B cell (primary cell): Measurements from ENCODE around the gene COMT. TPM values are rescaled to one million over a fixed set of nuclear protein-coding genes. Genes with fewer than 3 reads are reported as not detected.

Experiments
- ATAC-seq: fragments of 200-7000 bp; cut with Tn5 transposase; one replicate; pipeline ENCODE4 v1.10.0; 2021; ENCODE audit warnings: low read depth, mild to moderate bottlenecking, moderate number of reproducible peaks, moderate library complexity
- CTCF ChIA-PET: fragments of 350-600 bp; sonication (Branson Sonifier 250); formaldehyde crosslinking; loops from one replicate; lab custom pipeline; 2021; ENCODE audit warnings: antibody characterized with exemption, inconsistent platforms; lab: Charles Lee
- POLR2A ChIA-PET: fragments of 350-600 bp; sonication (Branson Sonifier 250); formaldehyde crosslinking; loops from one replicate; lab custom pipeline; 2021; ENCODE audit warnings: antibody characterized with exemption; lab: Charles Lee
- DNase-seq: peaks from one replicate; pipeline ENCODE4 v3.0.0; 2013
- H2AFZ ChIP-seq: 2 replicates; pipeline ENCODE4 v1.6.1; 2012; ENCODE audit warnings: mild to moderate bottlenecking, low read depth, low read length; ENCODE audit not compliant: insufficient read depth, poor library complexity, severe bottlenecking
- H3K27ac ChIP-seq, 2 donors: 1 replicate in 1 of 2; 2 replicates in 1 of 2; pipeline ENCODE4 v1.5.1; 2012 to 2013; ENCODE audit warnings: low read length in 2 of 2, mild to moderate bottlenecking in 2 of 2, moderate library complexity in 1 of 2
- H3K27me3 ChIP-seq, 4 experiments: fragments of 200-600 bp in 1 of 4; sonication (generic) in 1 of 4; replicated peaks in 1 of 4; 1 replicate in 2 of 4; 2 replicates in 2 of 4; pipeline versions ENCODE4 v1.6.1 to v1.7.0; 2013 to 2016; ENCODE audit warnings: low read length in 3 of 4, mild to moderate bottlenecking in 2 of 4, mixed read lengths in 1 of 4, moderate library complexity in 1 of 4; ENCODE audit not compliant: insufficient read depth in 4 of 4, control insufficient read depth in 3 of 4; ENCODE audit errors: control extremely low read depth in 1 of 4
- H3K36me3 ChIP-seq, 2 experiments: replicated peaks in 1 of 2; 1 replicate in 1 of 2; 2 replicates in 1 of 2; pipeline versions ENCODE4 v1.6.1 to v1.7.1; 2013; ENCODE audit warnings: low read length in 1 of 2; ENCODE audit not compliant: insufficient read depth in 2 of 2, control insufficient read depth in 1 of 2; ENCODE audit errors: control extremely low read depth in 1 of 2, extremely low read depth in 1 of 2
- H3K4me1 ChIP-seq, 2 donors: fragments of 200-600 bp in 1 of 2; sonication (generic) in 1 of 2; 1 replicate in 1 of 2; 2 replicates in 1 of 2; pipeline versions ENCODE4 v1.5.1 to v1.6.1; 2013 to 2017; ENCODE audit warnings: low read length in 2 of 2; ENCODE audit not compliant: control insufficient read depth in 2 of 2, insufficient read depth in 2 of 2
- H3K4me2 ChIP-seq: replicated peaks from 2 replicates; pipeline ENCODE3; 2012; ENCODE audit warnings: mild to moderate bottlenecking, low read depth, low read length; ENCODE audit not compliant: poor library complexity, severe bottlenecking
- H3K4me3 ChIP-seq, 5 experiments: fragments of 200-600 bp in 1 of 5; sonication (generic) in 1 of 5; 1 replicate in 3 of 5; 2 replicates in 2 of 5; pipeline versions ENCODE4 v1.5.1 to v1.7.0; 2011 to 2016; ENCODE audit warnings: low read length in 4 of 5, mild to moderate bottlenecking in 4 of 5, low read depth in 2 of 5, control low read depth in 1 of 5, moderate library complexity in 1 of 5; ENCODE audit not compliant: insufficient read depth in 1 of 5; ENCODE audit errors: control extremely low read depth in 1 of 5, extremely low read depth in 1 of 5
- H3K79me2 ChIP-seq: fragments of 200-600 bp; sonication (generic); one replicate; pipeline ENCODE4 v1.6.0; 2016; ENCODE audit warnings: low read length; ENCODE audit not compliant: control insufficient read depth, insufficient read depth
- H3K9ac ChIP-seq: fragments of 200-600 bp; sonication (generic); 2 replicates; pipeline ENCODE4 v1.6.1; 2017; ENCODE audit warnings: mild to moderate bottlenecking, low read length, moderate library complexity
- H3K9me3 ChIP-seq, 3 donors: one replicate each; pipeline versions ENCODE4 v1.6.1 to v1.7.1; 2013; ENCODE audit warnings: low read length in 2 of 3; ENCODE audit not compliant: control insufficient read depth in 2 of 3, insufficient read depth in 1 of 3; ENCODE audit errors: control extremely low read depth in 1 of 3
- H4K20me1 ChIP-seq: 2 replicates; pipeline ENCODE4 v1.6.0; 2012; ENCODE audit warnings: mild to moderate bottlenecking, low read length; ENCODE audit not compliant: insufficient read depth, control insufficient read depth, poor library complexity, severe bottlenecking
- H3K27ac Mint-ChIP-seq: one replicate; pipeline ENCODE4 v1.8.0; 2021; ENCODE audit warnings: mixed read lengths
- H3K27me3 Mint-ChIP-seq: one replicate; pipeline ENCODE4 v1.8.0; 2021; ENCODE audit warnings: mixed read lengths
- H3K4me1 Mint-ChIP-seq: one replicate; pipeline ENCODE4 v1.8.0; 2021; ENCODE audit warnings: mixed read lengths
- H3K4me3 Mint-ChIP-seq: one replicate; pipeline ENCODE4 v1.8.0; 2021; ENCODE audit warnings: mixed read lengths
- H3K9me3 Mint-ChIP-seq: one replicate; pipeline ENCODE4 v1.8.0; 2022; ENCODE audit warnings: mixed read lengths; ENCODE audit not compliant: insufficient read depth
- EZH2 ChIP-seq: IDR thresholded peaks from 2 replicates; pipeline ENCODE4 v1.6.1; 2012; ENCODE audit warnings: borderline replicate concordance, low read depth, mild to moderate bottlenecking, moderate library complexity, low read length; ENCODE audit not compliant: insufficient read depth, poor library complexity, severe bottlenecking
- WGBS: methylation state at CpG from one replicate; pipeline ENCODE4 v1.1.5; 2013; ENCODE audit warnings: missing lambda C conversion rate; ENCODE audit not compliant: insufficient coverage; 5-methylcytosine and 5-hydroxymethylcytosine counted together
- intact Hi-C: fragments of 100-400 bp; cut with micrococcal nuclease; formaldehyde crosslinking; loops from one replicate; pipeline ENCODE4 v1.10.0; 2022
- polyA plus RNA-seq: library from polyadenylated mRNA; depleted of rRNA; stranded (reverse); fragments of >200 nt; gene quantifications from 2 replicates; pipeline ENCODE4 v1.2.3, GENCODE V29; 2012
- total RNA-seq, 2 donors: library from RNA; stranded (reverse); fragments of 120-200 nt in 1 of 2; gene quantifications; 1 replicate in 1 of 2; 2 replicates in 1 of 2; pipeline versions ENCODE4 v1.2.3 to v1.2.4, GENCODE V29; 2013 to 2022
- TF ChIP-seq, protein P1 (sequence below): fragments of 200-600 bp; IDR thresholded peaks from one replicate; pipeline ENCODE4 v1.8.0; 2022; ENCODE audit warnings: antibody characterized with exemption, mild to moderate bottlenecking

The COMT gene
- total and polyA plus RNA-seq, 2 donors (not counting 1 experiment from before 2014, with no cell fraction given), result 32.6 to 58.3 TPM

GRCh38 chr22:19958083-19959042 lies 16.8 kb downstream of the COMT start:
- Histone ChIP-seq H3K36me3 (no peaks in the 10 kb centered on the region), H3K27ac (no peak overlapping the region), H3K4me1 (no peaks in the 10 kb centered on the region), H4K20me1 (peaks cover 50% of the 10 kb centered on the region), H3K9me3 (peaks cover 0 to 3% (median 0%) of the 10 kb centered on the region in 3 donors), H3K4me2 (no peak overlapping the region), H3K79me2 (peaks cover 25% of the 10 kb centered on the region), H2AFZ (no peak overlapping the region), H3K27me3 (no peaks in the 10 kb centered on the region), H3K4me3 (no peak overlapping the region), H3K9ac (no peak overlapping the region)
- intact Hi-C loops, result no loop called here
- ChIA-PET POLR2A (no interaction called here), CTCF (interaction anchor here (0.6 to 0.9 kb wide), 3 partner anchors 10 to 107 kb away, joined by 3 to 5 read pairs (median 4); no protein-coding TSS in a partner anchor)
- Mint-ChIP-seq H3K4me1 (peaks cover 23% of the 10 kb centered on the region), H3K4me3 (no peak overlapping the region), H3K9me3 (no peaks in the 10 kb centered on the region), H3K27ac (no peak overlapping the region), H3K27me3 (no peaks in the 10 kb centered on the region)
- ATAC-seq (no peak), DNase-seq (no peak)
- TF ChIP-seq, protein P1, sequence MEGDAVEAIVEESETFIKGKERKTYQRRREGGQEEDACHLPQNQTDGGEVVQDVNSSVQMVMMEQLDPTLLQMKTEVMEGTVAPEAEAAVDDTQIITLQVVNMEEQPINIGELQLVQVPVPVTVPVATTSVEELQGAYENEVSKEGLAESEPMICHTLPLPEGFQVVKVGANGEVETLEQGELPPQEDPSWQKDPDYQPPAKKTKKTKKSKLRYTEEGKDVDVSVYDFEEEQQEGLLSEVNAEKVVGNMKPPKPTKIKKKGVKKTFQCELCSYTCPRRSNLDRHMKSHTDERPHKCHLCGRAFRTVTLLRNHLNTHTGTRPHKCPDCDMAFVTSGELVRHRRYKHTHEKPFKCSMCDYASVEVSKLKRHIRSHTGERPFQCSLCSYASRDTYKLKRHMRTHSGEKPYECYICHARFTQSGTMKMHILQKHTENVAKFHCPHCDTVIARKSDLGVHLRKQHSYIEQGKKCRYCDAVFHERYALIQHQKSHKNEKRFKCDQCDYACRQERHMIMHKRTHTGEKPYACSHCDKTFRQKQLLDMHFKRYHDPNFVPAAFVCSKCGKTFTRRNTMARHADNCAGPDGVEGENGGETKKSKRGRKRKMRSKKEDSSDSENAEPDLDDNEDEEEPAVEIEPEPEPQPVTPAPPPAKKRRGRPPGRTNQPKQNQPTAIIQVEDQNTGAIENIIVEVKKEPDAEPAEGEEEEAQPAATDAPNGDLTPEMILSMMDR, result no peak
- no peak for TF ChIP-seq EZH2
- WGBS, result 49% methylated on average over 9 of the region's 19 CpGs
